Measurements from ENCODE around the gene P2RX1.

The P2RX1 gene

DNA sequence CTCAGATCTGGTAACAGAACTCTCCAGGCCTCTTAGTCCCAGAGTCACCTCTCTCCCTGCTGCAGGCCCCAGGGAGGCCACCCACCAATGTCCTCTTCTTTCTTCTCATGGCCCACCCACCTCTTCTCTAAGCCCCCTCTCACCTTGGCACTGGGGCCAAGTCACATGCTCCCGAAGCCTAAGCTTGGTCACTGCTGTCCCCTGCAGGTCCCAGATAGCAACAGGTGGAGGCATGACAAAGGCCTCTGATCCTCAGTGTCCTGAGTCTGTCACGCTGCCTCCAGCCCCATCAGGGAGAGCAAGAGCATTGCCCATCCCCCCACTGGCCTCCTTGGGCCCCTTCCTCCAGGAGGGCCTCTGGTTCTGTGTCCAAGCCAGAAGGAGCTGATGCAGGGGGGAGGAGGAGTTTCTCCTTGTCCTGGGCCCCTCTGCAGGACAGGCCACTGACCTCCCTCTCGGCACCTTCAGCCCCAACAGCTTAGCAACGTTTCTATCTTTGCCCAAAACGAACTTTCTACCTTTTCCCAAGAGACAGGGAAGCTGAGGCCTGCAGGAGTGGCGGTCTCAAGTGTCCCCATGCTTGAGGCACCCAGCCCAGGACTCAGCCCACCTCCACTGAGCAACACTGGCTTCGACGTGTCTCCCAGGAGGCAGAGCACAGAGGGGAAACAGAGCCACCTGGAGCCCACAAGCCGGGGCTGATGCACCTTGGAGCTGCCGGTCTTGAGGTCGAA, 8.6 kb downstream of the P2RX1 start:
- no peak for DNase-seq (ENCODE audit: low spot score)
- FAIRE-seq = no peak

DNA sequence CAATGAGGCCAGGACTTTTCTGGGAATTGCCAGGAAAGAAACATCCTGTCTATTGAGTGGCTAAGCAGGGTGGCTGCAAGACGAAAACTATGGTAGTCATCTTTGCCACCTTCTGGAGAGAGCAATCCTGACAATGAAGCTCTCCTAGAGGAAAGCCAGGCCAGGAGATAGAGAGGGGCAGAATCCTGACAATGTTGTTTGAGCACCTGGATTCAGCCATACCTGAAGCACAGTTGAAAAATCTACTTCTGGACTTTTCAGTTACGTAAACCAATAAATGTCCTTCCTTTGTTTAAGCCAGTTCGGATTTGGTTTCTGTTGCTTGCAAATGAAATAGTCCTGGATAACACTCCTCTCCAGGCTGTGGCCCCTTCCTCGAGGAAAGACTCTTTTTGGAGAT, 9.4 kb downstream of the P2RX1 start:
- DNase-seq (ENCODE audit: low spot score) (no peak), FAIRE-seq (no peak)

DNA sequence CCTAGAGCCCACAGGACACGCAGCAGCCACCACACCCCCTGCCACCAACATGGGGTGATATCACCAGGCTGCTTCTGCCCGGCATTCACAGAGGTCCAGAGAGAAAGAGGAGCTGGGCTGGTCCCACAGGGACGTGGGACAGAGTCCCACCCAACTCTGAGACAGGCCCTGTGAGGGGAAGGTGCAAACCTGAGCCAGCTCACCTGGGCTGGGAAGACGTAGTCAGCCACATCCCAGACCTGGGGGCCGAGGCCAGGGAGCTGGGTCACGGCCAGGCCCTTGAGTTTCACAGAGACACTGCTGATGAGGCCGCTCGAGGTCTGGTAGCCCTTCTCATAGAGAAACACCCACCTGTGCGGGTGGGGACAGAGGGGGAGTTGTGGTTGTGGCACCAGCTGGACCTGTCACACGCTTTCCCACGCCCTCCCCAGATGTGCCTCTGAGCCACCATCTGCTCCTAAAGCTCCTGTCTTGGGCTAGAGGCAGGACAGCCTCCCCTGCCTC, 11.2 kb downstream of the P2RX1 start:
- FAIRE-seq (no peak), DNase-seq (ENCODE audit: low spot score) (no peak)

DNA sequence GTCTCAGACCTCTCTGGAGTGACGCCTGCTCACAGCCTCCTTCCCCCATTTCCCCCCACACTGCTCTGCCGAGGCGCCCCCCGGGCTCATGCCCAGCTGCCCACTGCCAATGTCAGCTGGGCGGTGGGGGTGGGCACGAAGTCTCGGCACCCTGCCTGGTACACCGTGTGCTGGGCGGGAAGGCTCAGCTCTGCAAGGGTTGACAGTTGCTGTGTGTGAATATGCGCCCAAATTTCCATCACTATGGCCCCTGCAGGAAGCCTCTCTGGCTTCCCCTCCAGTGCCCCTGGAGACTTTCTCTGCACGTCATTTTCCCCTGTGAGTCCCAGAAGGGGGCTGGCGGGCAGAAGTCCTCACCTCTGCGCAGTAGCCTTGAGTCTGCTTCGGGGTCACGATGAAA, 11.8 kb downstream of the P2RX1 start:
- DNase-seq (ENCODE audit: low spot score) (no peak), FAIRE-seq (no peak)

DNA sequence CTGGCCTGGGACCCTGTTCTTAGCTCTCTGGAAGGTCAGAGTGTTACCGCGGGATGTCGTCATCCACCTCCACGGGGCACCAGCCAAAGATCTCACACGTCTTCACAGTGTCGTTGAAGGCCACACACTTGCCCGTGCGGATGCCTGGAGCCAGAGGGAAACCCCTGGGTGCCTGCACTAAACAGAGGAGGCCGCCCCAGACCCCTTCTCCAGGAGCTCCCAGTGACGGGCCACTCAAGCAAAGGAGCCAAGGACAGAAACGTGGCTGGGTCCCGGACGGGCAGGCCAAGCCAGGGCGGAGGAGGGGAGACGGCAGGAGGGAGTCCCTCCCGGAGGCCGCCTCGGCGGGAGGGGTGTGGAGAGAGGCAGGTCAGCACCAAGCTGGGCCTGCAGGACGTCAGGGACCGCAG, 12.4 kb downstream of the P2RX1 start:
- no peak for DNase-seq (ENCODE audit: low spot score)
- no peak for FAIRE-seq

DNA sequence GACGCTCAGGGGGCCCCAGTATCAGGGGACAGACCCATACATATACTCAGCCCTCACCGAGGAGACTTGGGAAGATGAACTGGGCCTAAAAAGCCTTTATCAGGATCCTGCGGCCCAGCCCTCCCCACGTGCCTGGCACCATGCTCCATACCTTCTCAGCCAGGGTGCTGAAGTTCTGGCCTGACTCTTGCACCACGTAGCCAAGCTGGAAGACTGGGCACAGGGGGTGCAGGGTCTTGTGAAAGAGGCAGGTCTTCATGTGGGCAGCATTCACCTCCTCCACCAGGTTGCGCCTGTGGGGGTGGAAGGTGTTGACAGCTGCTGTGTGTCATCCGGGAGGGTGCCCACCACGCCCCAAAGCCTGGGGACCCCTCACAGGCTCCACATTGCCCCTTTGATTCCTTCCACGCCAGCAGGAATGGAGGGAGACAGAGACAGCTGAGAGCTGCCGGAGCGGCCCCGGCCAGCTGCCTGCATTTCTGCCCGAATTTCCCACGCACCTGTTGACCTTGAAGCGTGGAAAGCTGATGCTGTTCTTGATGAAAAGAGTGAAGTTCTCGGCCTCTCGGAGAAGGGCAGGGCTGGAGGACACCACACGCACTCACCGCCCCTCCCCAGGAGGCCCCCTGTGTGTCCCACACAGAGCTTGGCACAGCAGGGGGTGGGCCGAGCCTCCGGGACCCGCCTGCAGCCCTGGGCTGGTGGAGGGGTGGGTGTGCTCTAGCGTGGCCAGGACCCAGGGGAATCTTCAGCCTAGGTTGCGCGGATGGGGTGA, 13.0 kb downstream of the P2RX1 start:
- FAIRE-seq = no peak
- no peak for DNase-seq (ENCODE audit: low spot score)

DNA sequence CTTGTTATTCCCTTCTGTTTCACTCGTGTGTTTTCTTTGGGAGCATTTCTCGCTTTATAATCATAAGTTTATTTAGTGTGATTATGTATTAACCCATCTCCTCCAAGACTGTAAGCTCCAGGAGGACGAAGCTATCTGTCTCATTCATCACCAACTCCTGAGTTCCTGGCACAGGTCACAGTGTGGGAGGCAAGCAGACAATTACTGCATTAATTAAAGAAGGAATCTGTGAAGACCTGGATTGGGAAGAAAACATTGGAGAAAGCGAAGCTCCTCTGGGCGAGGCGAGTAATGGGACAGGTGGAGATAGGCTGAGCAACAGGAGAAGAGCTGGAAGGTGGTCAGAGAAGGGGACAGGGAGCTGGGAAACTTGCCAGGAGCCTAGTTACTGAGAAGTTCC, 15.6 kb downstream of the P2RX1 start:
- DNase-seq (ENCODE audit: low spot score) (no peak), FAIRE-seq (no peak)

DNA sequence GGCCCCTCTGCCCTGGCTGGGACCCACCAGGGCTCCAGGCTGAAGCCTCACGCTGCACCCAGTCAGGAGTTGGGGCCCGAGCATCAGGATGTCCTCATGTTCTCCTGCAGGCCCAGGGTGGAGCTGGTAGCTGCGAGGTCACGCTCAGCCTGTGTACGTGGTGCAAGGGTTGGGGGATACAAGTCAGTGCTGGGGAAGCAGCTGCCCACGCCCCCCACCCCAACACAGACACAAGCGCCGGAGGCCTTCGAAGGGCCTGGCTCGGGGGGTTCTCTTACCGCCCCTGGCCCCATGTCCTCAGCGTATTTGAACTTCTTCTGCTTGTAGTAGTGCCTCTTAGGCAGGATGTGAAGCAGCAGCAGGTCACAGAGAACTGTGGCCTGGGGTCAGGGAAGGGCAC, 18.5 kb downstream of the P2RX1 start:
- DNase-seq (ENCODE audit: low spot score) (no peak), FAIRE-seq (no peak)

DNA sequence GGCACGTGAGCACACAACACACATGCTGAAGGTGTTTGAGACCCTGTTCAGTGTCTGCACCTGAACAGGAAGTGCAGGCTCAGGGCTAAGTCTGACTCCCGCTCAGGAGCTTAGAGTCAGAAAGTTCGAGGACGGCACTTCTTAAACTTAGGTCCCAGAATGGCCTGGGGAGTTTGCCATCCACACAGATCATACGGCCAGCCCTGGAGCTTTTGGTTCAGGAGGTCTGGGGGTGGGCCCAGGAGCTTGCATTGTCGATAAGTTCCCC, 19.4 kb downstream of the P2RX1 start:
- FAIRE-seq = no peak
- no peak for DNase-seq (ENCODE audit: low spot score)

DNA sequence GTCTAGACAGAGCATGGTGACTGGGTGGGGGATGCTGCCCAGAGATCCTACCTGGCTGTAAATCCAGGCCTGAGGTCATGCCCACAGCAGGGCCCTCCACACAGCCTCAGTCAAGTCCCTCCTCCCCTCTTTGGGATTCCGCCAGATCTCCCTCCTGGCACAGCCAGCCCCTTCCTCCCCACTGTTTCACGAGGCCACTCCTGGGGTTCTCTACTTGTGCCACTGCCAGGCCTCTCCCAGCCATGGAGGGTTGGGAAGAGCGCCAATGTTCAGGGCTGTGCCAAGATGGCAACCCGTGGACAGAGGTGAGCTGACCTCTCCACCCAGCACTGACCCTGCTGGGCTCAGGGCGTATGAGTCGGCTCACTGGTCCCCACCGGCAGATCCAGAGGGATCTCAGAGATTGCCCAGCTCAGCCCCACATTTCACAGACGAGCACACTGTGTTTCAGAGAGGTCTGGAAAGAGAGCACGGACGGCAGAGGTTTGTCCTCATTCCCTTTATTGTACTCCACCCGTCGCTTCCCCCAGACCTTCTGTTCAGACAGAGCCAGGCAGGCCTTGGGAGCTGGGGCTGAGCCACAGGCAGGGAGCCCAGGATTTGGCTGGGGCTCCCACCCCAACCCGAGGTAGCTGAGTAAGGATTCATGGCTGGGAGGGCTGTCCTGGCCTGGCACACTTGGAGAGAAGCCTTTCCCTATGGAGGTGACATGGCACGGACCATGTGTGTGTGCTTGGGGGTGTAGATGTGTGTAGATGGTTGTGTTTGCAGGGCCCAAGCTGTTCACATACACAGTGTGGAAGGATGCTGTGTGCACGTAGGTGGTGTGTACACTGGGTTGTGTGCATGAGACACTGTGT, 19.9 kb downstream of the P2RX1 start:
- FAIRE-seq = no peak
- no peak for DNase-seq (ENCODE audit: low spot score)

DNA sequence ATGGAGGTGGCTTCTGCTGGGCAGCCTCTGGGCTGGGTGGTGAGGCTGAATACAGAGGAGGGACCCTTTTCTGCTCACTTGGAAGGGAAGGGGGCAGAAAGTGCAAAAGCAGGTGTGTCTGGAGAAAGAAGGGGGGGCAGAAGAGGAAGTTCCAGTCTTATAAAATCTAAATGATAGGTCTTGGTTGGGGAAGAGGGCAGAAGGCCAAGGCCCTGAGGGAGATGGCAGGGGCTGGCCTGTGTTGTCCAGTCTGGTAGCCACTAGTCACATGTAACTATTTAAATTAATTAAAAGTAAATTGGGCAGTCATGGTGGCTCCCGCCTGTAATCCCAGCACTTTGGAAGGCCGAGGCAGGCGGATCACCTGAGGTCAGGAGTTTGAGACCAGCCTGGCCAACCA, 20.9 kb downstream of the P2RX1 start:
- FAIRE-seq = no peak

DNA sequence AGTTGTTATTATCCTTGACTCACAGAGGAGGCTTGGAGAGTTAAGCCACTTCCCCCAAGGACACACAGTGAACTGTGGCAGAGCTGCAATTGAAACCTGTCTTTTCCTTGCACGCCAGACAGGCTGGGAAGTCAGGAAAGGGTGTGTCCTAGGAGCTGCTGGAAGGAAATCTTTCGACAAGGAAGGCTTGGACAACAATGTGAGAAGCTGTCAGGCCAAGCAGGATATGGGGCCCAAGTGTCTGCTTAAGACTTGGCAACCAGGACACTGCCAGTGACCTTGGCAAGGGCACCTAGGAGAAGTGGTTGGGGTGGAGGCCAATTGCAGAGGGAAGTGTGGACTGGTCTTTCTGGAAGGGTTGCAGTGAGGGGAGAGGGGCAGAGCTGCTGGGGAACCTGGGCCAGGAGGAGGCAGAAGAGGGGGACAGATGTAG, 21.3 kb downstream of the P2RX1 start:
- no peak for FAIRE-seq

More for the DNA sequence above, 20.9 kb downstream of the P2RX1 start:
- no peak for DNase-seq (ENCODE audit: low spot score)

DNA sequence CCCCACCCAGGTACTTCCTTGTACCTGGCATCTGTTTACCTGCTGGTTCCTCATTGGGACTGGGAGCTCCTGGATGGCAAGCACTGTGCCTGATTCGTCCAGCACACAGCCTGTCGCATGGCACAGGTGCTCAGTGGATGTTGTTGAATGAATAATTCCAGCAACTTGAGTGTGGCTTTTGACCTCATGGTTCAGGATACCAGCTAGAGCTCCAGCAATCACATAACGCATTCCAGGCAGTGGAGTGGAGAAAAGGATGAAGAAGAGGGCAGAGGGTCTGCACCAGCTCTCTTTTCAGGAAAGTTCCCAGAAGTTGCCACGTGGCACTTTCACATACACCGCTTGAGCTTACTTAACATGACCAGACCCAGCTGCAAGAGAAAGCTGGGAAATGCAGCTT, 22.1 kb downstream of the P2RX1 start:
- FAIRE-seq (no peak), DNase-seq (ENCODE audit: low spot score) (no peak)

More for the DNA sequence above, 21.3 kb downstream of the P2RX1 start:
- no peak for DNase-seq (ENCODE audit: low spot score)

DNA sequence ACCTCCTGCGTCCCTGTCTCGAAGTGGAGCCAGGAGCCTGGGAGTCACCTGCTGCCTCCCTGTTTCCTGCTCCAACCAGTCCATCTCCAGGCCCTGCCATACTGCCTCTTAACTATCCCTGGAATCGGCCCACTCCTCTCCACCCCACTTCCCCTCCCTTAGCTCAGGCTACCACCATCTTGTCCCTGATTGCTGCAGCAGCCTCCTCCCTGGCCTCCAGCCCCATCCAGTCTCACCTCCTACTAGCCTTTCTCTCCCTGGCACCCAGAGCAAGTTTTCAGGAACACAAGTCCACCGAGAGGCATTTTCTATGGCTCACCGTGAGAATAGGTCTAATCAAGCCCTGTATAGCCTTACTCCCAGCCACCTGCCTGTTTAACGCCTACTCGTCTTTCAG, 22.5 kb downstream of the P2RX1 start:
- DNase-seq (ENCODE audit: low spot score) = no peak
- FAIRE-seq = no peak

DNA sequence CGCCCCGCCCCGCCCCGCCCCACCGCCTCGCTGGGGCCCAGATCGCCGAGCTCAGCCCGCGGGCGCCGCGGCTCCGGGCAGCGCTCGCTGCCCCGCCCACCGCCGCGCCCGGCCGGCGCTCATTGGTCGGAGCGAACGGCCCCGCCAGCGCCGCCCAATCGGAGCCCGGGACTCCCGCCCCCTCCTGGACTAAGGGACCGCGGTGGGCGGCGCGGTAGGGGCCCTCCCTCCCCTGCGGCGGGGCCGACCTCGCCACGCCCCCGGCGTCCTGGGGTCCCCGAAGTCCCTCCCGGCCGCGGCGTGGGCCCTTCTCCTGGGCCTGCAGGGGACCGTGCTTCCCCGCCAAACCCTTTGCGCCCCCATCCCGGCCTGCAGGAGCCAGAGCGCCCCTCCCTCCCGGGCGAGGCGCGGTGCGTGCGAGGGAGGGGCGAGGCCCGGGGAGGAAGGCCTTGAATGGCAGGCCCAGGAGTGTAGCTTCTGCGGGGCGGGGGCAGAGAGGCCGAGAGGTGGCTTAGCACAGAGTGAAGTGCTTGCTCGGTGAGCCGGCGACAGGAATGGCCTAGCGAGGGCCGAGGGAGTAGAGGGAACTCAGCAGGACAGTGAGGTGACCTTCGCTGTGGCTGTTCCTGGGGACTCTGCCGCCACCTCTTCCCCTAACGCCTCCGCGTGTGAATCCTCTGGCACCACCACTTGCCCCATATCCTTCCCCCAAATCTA, 23.1 kb downstream of the P2RX1 start, which contains the start of gene CAMKK1:
Gene CAMKK1, minus strand, starts transcription at position 51 of the 717 bp plus-strand sequence. CDS start 7,366 bp downstream, outside the sequence.
- peak; percentile 95 for DNase-seq (ENCODE audit: low spot score)
- no peak for FAIRE-seq

DNA sequence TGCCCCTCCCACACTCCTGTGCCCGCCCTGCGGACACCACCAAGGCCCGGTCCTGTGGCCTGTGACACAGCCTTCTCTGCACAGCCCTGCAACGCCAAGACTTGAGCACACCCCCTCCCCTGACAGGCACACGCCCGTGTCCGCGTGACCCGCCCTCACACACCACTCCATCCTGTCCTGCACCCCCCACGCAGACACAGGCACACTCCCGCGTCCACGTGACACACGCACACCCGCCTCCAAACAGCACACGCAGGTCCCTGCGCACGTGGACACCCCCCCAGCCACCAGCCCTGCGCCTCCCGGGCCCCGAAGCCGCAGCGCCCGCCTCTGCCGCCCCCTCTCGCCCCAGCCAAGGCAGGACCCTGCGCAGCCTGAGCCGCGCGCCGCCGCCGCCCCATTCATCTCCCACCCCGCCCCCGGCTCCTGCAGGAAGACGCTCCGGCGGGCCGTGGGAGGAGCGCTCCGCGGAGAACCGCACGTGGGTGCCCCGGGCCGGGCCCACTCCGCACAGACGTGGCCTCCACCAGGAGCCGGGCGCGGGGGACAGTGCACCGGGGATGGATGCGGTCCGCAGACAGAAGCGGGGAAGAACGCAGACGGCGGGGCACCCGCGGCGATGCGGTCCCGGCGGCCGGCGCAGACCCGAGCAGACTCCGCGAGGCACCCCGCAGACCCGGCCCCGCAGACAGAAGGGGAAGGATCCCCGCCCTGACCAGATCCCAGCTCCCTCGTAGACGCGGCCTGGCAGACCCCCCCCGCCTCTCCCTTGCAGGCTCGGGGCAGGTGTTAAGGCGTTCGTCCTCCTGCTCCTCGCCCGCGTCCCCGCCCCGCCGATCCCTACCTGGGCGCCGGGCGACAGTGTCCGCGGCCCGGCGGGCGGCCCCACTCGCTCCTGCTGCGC, 23.9 kb downstream of the P2RX1 start:
- DNase-seq (ENCODE audit: low spot score) (peak; percentile 57), FAIRE-seq (peak; percentile 94)

DNA sequence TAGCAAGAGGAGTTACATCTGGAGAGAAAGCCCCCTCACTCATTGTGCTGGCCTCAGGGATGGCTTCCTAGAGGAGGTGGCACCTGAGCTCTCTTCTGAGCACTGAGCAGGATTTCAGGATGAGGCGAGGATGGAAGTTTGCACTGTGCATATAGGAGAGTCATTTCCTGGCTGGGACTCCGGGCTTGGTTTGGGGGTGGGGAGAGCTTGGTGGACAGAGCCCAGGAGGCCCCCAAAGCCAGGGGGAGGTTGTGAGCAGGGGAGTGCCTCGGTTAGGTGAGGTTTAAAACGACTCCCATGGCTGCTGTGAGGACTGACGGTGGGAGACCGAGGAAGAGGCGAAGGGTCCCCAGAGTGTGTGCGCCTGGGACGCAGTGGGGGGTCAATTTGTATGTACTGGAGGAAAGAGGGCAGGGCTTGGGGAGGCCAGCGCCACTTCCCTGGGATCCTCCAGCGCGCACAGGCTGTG, 24.6 kb downstream of the P2RX1 start:
- DNase-seq (ENCODE audit: low spot score) (no peak), FAIRE-seq (no peak)

DNA sequence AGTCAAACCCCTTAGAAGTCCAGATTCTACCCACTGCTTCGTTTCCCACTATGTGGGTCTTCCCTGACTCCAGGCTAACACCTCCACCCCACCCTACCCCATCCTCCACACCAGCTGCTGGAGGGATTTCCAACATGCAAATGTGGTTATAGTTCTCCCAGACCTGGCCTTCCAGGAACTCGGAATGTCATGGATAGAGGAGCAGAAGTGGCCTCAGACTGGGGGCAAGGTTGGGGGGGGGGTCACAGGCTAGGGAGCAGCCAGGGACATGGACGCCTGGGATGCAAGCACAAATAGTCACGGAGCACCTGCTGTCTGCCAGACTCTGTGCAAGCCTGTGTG, 25.4 kb downstream of the P2RX1 start:
- DNase-seq (ENCODE audit: low spot score) = no peak
- FAIRE-seq = no peak

DNA sequence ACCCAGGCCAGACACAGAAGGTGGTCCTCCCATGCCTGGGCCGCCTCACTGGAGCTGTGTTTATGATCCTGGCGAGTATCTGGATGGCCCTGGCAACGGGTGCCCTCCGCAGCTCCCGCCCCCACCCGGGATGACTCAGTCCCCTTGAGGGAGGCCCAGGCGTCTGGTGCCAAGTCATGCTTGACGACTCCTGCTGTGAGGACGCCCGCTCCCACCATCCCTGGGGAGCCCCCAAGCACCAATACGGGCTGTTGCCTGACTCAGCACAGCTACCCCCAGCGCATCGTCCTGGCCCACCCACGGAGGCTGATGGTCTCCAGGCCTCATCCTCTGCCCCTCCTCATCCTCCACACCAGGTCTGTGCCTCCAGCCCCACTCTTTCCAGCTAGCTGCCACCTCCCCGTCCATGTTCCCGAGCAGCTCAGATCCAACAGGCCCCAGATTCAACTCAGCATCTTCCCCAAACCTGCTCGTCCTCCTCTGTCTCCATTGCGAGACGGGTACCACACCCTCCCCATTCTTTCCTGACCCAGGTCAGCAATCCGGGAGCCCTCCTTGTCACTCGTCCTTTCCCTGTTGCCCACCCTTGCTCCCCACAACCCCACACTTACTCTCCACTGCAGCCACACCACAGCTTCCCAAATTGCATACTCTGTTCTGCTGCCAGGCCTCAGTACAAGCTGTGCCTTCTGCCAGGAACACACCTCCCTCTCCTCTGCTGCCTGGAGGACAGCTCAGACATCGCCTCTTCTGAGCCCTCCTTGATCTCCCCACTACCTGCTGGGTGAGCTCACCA, 26.0 kb downstream of the P2RX1 start:
- no peak for FAIRE-seq
- peak; percentile 88 for DNase-seq (ENCODE audit: low spot score)

Measured in urothelium cell line (cell line).